Measurements from ENCODE around the gene GALM.
"Not testable (repeated sequence)": the region's sequence is repeated elsewhere in the genome, so short reads cannot be mapped to it uniquely, and the experiment has no call there.

Gene GALM

DNA sequence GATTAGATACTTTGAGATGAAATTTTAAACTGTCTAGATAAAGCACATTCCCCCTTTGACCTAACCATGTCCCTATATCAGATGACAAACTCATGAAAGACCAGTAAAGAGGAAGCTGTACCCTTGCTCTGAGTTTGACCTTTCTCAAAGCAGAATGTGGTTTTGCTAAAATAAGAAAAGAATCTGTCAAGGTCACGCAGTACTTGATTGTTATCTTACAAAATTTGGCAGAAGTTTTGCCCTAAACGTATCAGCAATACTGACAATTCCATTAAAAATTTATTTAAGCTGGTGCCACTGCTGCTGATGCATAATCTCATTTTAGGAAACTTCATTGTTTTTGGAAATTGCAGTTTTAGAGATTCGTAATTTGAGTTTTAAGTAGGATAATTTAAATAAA, 31.2 kb upstream of the GALM start:
- no peak for DNase-seq (ENCODE audit: low spot score)
- H3K27ac ChIP-seq: no peak overlapping the region
- ChIA-PET CTCF (no interaction called here), POLR2A (ENCODE audit: low non-redundant PET) (no interaction called here)
- TF ChIP-seq CTCF (conservative IDR thresholded peaks at IDR 0.05; ENCODE audit: low read depth): no peak

GRCh38 chr2:38635139-38635538, 30.8 kb upstream of the GALM start:
- H3K27ac ChIP-seq: no peak overlapping the region
- ChIA-PET POLR2A (ENCODE audit: low non-redundant PET) (no interaction called here), CTCF (no interaction called here)
- TF ChIP-seq CTCF (conservative IDR thresholded peaks at IDR 0.05; ENCODE audit: low read depth): no peak
- no peak for DNase-seq (ENCODE audit: low spot score)

DNA sequence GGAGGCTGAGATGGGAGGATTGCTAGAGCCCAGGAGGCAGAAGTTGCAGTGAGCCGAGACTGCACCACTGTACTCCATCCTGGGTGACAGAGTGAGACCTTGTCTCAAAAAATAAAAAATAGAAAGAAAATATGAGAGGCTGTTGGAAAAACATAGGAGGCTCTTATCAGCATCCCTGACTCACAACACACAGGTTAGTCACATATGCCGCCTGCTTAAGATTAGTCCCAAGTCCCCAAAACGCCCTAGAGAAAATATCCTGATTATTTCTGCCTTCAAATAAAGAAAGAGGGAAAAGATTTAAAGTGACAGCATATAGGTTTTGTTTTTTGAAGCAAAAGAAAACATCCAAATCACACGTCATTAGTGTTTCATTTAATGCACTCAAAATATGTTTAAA, 29.8 kb upstream of the GALM start:
- POLR2A ChIA-PET (ENCODE audit: low non-redundant PET): no interaction called here
- DNase-seq (ENCODE audit: low spot score): no peak
- no peak overlapping the region for H3K27ac ChIP-seq
- CTCF ChIA-PET: interaction anchor here (0.6 kb wide), 1 partner anchor 126 kb away, joined by 4 read pairs; no protein-coding TSS in a partner anchor
- TF ChIP-seq CTCF (conservative IDR thresholded peaks at IDR 0.05; ENCODE audit: low read depth): no peak

- POLR2A ChIA-PET (ENCODE audit: low non-redundant PET); CTCF ChIA-PET; H3K27ac ChIP-seq; DNase-seq (ENCODE audit: low spot score): not testable (repeated sequence)
Observed at GRCh38 chr2:38642373-38643017, 23.4 kb upstream of the GALM start.

GRCh38 chr2:38643021-38643671, 22.8 kb upstream of the GALM start:
- no peak for TF ChIP-seq CTCF (conservative IDR thresholded peaks at IDR 0.05; ENCODE audit: low read depth)
- H3K27ac ChIP-seq: no peak overlapping the region
- ChIA-PET CTCF (no interaction called here), POLR2A (ENCODE audit: low non-redundant PET) (no interaction called here)
- DNase-seq (ENCODE audit: low spot score): no peak

DNA sequence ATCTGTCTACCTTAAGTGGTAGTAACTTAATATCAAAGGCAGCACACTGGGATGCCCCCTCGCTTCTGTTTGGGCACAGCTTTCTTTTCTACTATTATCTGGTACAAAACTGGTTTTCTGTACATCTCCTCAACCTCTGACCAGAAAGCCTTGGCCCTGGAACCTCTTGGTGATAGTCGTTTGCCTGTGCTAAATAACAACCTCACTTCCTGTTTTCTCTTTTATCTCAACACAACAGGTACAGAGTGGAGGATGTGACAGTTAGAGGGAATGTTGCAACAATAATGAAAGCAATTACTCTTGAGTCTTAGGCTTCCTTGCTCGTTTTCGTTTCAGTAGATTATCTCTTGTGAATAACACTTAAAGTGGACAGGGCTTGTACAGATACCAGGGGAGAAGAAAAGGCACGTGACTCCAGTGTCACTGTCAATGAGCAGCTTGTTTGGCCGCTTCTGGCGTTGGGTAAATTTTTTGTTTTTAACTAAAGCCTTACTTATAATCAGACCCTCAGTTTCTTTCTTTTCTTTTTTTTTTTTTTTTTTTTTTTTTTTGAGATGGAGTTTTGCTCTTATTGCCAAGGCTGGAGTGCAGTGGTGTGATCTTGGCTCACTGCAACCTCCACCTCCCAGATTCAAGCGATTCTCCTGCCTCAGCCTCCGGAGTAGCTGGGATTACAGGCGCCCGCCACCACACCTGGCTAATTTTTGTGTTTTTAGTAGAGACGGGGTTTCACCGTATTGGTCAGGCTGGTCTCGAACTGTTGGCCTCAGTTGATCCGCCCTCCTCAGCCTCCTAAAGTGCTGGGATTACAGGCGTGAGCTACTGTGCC, 22.0 kb upstream of the GALM start:
- CTCF ChIA-PET; DNase-seq (ENCODE audit: low spot score); H3K27ac ChIP-seq; POLR2A ChIA-PET (ENCODE audit: low non-redundant PET): not testable (repeated sequence)

- POLR2A ChIA-PET (ENCODE audit: low non-redundant PET): no interaction called here
- no peak overlapping the region for H3K27ac ChIP-seq
- CTCF ChIA-PET: no interaction called here
- no peak for TF ChIP-seq CTCF (conservative IDR thresholded peaks at IDR 0.05; ENCODE audit: low read depth)
- no peak for DNase-seq (ENCODE audit: low spot score)
Observed at GRCh38 chr2:38648107-38648761, 17.7 kb upstream of the GALM start.
